MM.1S (cell line): ENCODE measurements around the gene ATP1A2.

Experiments
- EZH2 ChIP-seq: fragments of 300-600 bp; sonication (generic); optimal IDR thresholded peaks from 2 replicates; pipeline ENCODE3; 2017; ENCODE audit warnings: low read depth, mild to moderate bottlenecking, antibody characterized with exemption, low read length, mixed read lengths
- TF ChIP-seq, protein P1 (sequence below): fragments of 300-600 bp; sonication (generic); IDR thresholded peaks from 2 replicates; pipeline ENCODE4 v1.5.1; 2016; ENCODE audit warnings: antibody characterized with exemption, low read length, mixed read lengths

DNA sequence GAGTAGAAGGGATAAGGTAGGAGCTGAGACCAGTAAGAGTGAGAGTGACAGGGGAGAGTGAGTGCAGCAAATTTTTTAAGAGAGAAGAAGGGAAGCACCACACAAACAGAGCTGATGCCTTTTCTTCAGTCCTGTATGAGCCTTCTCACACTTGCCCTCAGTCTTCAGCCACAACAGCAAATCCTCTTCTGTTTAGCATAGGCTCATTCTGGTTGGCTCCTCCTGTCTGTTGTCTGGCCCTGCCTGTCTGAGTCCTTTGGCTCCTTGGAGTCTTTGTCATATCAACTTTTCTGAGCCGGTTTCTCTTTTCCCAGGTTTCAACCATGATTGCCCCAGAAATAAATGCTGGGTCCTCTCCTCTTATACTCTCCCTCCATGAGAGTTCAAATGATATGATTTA, 62.1 kb downstream of the ATP1A2 start:
- TF ChIP-seq, protein P1, sequence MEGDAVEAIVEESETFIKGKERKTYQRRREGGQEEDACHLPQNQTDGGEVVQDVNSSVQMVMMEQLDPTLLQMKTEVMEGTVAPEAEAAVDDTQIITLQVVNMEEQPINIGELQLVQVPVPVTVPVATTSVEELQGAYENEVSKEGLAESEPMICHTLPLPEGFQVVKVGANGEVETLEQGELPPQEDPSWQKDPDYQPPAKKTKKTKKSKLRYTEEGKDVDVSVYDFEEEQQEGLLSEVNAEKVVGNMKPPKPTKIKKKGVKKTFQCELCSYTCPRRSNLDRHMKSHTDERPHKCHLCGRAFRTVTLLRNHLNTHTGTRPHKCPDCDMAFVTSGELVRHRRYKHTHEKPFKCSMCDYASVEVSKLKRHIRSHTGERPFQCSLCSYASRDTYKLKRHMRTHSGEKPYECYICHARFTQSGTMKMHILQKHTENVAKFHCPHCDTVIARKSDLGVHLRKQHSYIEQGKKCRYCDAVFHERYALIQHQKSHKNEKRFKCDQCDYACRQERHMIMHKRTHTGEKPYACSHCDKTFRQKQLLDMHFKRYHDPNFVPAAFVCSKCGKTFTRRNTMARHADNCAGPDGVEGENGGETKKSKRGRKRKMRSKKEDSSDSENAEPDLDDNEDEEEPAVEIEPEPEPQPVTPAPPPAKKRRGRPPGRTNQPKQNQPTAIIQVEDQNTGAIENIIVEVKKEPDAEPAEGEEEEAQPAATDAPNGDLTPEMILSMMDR, result no peak
- TF ChIP-seq EZH2, result no peak
